ENCODE data around the gene FAM131A. TPM values are rescaled to one million over a fixed set of nuclear protein-coding genes. Genes with fewer than 3 reads are reported as not detected.

FAM131A gene
- total and polyA plus RNA-seq, 5 donors = 26.5 to 41.1 (median 34.3) TPM

GRCh38 chr3:184366619-184367289, 29.4 kb downstream of the FAM131A start:
- intact Hi-C loops (cut with DNase I) = no loop called here
- no peak overlapping the region for H3K27ac ChIP-seq (ENCODE audit: low read length)
- H3K4me1 ChIP-seq (ENCODE audit: control insufficient read depth, insufficient read depth, low read length) = peaks cover 6% of the 10 kb centered on the region
- H3K27me3 ChIP-seq (ENCODE audit: control insufficient read depth, insufficient read depth) = no peaks in the 10 kb centered on the region
- DNase-seq (no peak), ATAC-seq (no peak)
- WGBS = 85% methylated on average over 5 of the region's 5 CpGs
- H3K4me3 ChIP-seq (ENCODE audit: low read length) = no peak overlapping the region
- no peaks in the 10 kb centered on the region for H3K9me3 ChIP-seq (ENCODE audit: control insufficient read depth, low read length)

DNA sequence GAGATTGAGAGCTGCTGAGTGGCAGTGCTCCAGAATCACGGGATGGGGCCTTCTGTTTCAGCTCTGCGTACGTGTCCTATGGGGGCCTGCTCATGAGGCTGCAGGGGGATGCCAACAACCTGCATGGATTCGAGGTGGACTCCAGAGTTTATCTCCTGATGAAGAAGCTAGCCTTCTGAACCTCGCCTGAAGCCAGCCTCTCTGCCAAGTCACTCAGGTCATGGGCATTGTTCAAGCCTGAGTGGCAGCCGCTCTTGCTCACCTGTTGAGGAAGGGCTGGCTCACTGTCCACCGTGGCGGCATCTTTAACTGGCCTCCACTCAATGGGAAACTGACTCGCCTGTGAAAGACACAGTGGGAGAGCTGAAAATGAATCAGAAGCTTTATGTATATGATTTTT, 30.7 kb downstream of the FAM131A start:
- intact Hi-C loops (cut with DNase I) = no loop called here
- no peak for ATAC-seq
- no peak for DNase-seq
- Histone ChIP-seq H3K4me1 (ENCODE audit: control insufficient read depth, insufficient read depth, low read length) (peaks cover 6% of the 10 kb centered on the region), H3K4me3 (ENCODE audit: low read length) (no peak overlapping the region), H3K9me3 (ENCODE audit: control insufficient read depth, low read length) (no peaks in the 10 kb centered on the region), H3K27me3 (ENCODE audit: control insufficient read depth, insufficient read depth) (no peaks in the 10 kb centered on the region), H3K27ac (ENCODE audit: low read length) (no peak overlapping the region)
- 75% methylated on average over 9 of the region's 9 CpGs for WGBS

- WGBS = 39% methylated on average over 3 of the region's 3 CpGs
- intact Hi-C loops (cut with DNase I) = no loop called here
- Histone ChIP-seq H3K9me3 (ENCODE audit: control insufficient read depth, low read length) (no peaks in the 10 kb centered on the region), H3K27me3 (ENCODE audit: control insufficient read depth, insufficient read depth) (no peaks in the 10 kb centered on the region), H3K4me1 (ENCODE audit: control insufficient read depth, insufficient read depth, low read length) (peaks cover 6% of the 10 kb centered on the region), H3K27ac (ENCODE audit: low read length) (peak overlapping the region; percentile 39), H3K4me3 (ENCODE audit: low read length) (no peak overlapping the region)
- DNase-seq (peak in 2 of 3 donors; percentile 63 to 83), ATAC-seq (peak; percentile 31 to 45)
Measured at GRCh38 chr3:184368586-184369183, 31.3 kb downstream of the FAM131A start.

DNA sequence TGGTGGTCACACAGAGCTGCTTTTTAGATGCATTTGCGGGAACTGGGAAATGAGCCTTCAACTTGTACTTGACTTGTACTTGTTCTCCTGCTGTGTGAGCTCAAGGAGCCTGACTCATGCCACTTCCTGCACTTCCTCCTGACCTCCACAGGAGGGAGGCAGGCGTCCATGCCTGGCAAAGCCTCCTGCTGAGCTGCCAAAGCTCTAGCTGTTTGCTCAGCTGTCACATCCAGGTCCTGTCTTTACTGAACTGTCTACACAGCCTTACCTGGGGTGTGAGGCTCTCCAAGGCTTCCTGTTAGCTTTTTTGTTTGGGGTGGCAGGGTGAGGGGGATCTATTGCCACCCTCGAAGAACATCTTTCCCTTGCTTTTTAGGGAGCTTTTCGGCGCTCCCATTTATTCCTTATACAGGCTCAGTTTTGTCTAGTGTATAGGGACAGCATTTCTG, 34.2 kb downstream of the FAM131A start:
- Histone ChIP-seq H3K4me1 (ENCODE audit: control insufficient read depth, insufficient read depth, low read length) (peaks cover 6% of the 10 kb centered on the region), H3K27me3 (ENCODE audit: control insufficient read depth, insufficient read depth) (no peaks in the 10 kb centered on the region), H3K4me3 (ENCODE audit: low read length) (no peak overlapping the region), H3K27ac (ENCODE audit: low read length) (no peak overlapping the region), H3K9me3 (ENCODE audit: control insufficient read depth, low read length) (no peaks in the 10 kb centered on the region)
- intact Hi-C loops (cut with DNase I) = loop anchor here (2.0 to 10.0 kb wide), 4 partner anchors 143 to 173 kb away; no protein-coding TSS in a partner anchor
- ATAC-seq (peak; percentile 87 to 90), DNase-seq (peak; percentile 83 to 91 (median 90))
- WGBS = 51% methylated on average over 5 of the region's 5 CpGs

DNA sequence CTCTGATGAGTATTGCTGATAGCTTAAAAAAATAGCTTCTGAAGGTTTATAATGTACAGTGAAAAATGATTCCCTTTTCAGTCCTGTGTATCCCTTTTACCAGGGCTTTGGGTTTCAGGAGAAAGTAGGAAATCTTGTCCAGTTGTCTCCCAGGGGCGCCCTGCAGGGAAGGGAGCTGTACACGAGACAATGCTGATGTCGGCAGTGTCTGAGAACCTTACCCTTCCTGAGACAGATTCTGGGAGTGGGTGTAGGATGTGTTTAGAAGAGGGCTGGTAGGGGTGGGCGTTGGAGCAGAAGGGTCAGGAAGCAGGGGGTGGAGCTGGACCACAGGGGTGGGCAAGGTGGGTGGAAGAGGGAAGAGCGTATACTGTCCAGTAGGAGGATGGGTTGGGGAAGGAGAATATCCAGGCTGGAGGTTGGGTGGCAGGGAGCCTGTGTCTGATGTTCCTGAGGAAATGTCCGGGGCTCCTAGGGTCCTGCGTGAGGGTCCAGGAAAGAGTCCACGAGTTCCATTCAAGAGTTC, 35.0 kb downstream of the FAM131A start:
- WGBS = 71% methylated on average over 8 of the region's 8 CpGs
- H3K27ac ChIP-seq (ENCODE audit: low read length) = no peak overlapping the region
- DNase-seq = no peak
- H3K27me3 ChIP-seq (ENCODE audit: control insufficient read depth, insufficient read depth) = no peaks in the 10 kb centered on the region
- intact Hi-C loops (cut with DNase I) = loop anchor here (5.0 to 10.0 kb wide), 3 partner anchors 142 to 172 kb away; no protein-coding TSS in a partner anchor
- ATAC-seq = no peak
- peaks cover 6% of the 10 kb centered on the region for H3K4me1 ChIP-seq (ENCODE audit: control insufficient read depth, insufficient read depth, low read length)
- H3K4me3 ChIP-seq (ENCODE audit: low read length) = no peak overlapping the region
- no peaks in the 10 kb centered on the region for H3K9me3 ChIP-seq (ENCODE audit: control insufficient read depth, low read length)

DNA sequence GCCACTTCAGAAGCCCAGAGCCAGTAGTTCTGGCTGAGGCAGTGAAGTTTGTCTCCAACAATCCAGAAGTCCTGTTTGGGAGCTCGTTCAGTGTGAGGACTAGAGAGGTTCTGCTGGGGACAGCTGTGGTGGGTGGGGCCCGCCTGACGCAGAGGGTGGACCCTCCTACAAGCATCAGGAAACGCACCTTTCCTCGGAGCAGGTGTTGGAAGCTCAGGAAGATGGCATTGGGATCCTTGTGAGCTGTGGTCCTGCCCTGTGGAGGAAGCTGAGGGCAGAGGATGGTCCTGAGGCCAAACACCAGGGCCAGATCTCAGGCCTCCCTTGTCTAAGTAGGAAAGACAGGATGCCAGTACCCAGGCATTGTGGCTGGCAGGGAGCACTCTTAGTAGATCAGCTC, 35.5 kb downstream of the FAM131A start:
- Histone ChIP-seq H3K9me3 (ENCODE audit: control insufficient read depth, low read length) (no peaks in the 10 kb centered on the region), H3K4me3 (ENCODE audit: low read length) (no peak overlapping the region), H3K4me1 (ENCODE audit: control insufficient read depth, insufficient read depth, low read length) (peaks cover 6% of the 10 kb centered on the region), H3K27me3 (ENCODE audit: control insufficient read depth, insufficient read depth) (no peaks in the 10 kb centered on the region), H3K27ac (ENCODE audit: low read length) (no peak overlapping the region)
- DNase-seq (no peak), ATAC-seq (no peak)
- 71% methylated on average over 5 of the region's 5 CpGs for WGBS
- intact Hi-C loops (cut with DNase I) = loop anchor here (5.0 to 10.0 kb wide), 3 partner anchors 142 to 172 kb away; no protein-coding TSS in a partner anchor

DNA sequence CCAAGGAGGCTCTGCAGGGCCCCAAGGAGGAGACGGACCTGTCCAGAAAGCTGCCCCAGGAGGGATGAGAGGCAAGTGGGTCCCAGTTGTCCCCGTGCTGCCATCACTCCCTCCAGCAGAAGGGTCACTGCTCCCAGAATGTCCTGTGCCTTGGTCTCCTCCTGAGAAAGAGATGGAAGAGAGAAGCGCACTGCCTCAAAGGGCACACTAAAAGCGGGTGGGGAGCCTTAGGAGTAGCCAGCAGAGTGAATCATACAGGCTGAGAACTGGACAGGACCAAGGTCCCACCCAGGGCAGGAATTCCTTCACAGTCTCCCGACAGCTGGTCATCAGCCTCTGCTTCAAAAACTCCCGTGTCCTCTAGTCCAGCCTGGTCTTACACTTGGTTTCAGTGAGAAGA, 36.0 kb downstream of the FAM131A start:
- WGBS = 70% methylated on average over 6 of the region's 6 CpGs
- ATAC-seq = peak; percentile 22 to 61
- intact Hi-C loops (cut with DNase I) = loop anchor here (5.0 to 10.0 kb wide), 3 partner anchors 141 to 171 kb away; no protein-coding TSS in a partner anchor
- H3K27ac ChIP-seq (ENCODE audit: low read length) = no peak overlapping the region
- no peaks in the 10 kb centered on the region for H3K9me3 ChIP-seq (ENCODE audit: control insufficient read depth, low read length)
- H3K4me3 ChIP-seq (ENCODE audit: low read length) = no peak overlapping the region
- peak in 2 of 3 donors; percentile 52 to 56 for DNase-seq
- peaks cover 6% of the 10 kb centered on the region for H3K4me1 ChIP-seq (ENCODE audit: control insufficient read depth, insufficient read depth, low read length)
- no peaks in the 10 kb centered on the region for H3K27me3 ChIP-seq (ENCODE audit: control insufficient read depth, insufficient read depth)

DNA sequence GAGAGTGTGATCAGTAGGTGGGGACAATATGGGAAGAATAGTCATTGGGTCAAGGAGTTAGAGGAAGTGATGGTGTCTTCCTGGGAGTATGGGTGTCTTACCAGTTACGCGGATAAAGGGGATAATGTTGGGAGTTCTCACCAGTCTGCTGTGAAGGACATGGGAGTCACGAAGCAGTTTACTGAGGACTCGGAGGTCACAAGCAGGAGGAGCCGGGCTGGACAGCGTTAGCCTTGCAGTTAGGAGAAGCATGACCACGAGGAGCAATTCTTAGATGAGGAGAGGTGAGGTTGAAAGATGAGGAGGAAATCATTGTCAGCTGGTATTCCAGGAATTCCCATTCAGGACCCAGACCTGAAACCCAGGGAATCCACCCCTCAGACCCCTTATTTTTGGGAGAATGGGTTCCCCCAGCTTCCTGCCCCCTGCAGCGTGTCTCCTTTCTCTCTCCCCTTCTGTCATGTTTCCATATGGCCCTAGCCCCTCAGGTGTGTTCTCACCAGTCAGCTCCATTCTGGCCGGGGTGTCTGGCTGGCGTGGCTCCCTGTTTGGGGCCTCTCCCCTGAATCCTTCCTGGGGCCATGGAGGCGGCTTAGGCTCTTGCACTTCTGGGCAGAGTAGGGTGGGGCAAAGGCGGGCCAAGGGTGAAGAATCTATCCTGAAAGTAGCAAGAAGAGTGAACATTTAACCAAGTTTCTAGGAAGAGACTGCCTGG, 38.5 kb downstream of the FAM131A start:
- no peak overlapping the region for H3K4me3 ChIP-seq (ENCODE audit: low read length)
- H3K27me3 ChIP-seq (ENCODE audit: control insufficient read depth, insufficient read depth) = no peaks in the 10 kb centered on the region
- WGBS = 85% methylated on average over 12 of the region's 12 CpGs
- ATAC-seq = no peak
- no peaks in the 10 kb centered on the region for H3K4me1 ChIP-seq (ENCODE audit: control insufficient read depth, insufficient read depth, low read length)
- no peaks in the 10 kb centered on the region for H3K9me3 ChIP-seq (ENCODE audit: control insufficient read depth, low read length)
- intact Hi-C loops (cut with DNase I) = loop anchor here in 2 of 4 donors (10.0 kb wide), 2 partner anchors 139 to 169 kb away; no protein-coding TSS in a partner anchor
- no peak for DNase-seq
- no peak overlapping the region for H3K27ac ChIP-seq (ENCODE audit: low read length)

- ATAC-seq (no peak), DNase-seq (no peak)
- intact Hi-C loops (cut with DNase I) = loop anchor here in 2 of 4 donors (10.0 kb wide), 2 partner anchors 137 to 167 kb away; no protein-coding TSS in a partner anchor
- Histone ChIP-seq H3K9me3 (ENCODE audit: control insufficient read depth, low read length) (no peaks in the 10 kb centered on the region), H3K4me3 (ENCODE audit: low read length) (no peak overlapping the region), H3K27ac (ENCODE audit: low read length) (no peak overlapping the region), H3K4me1 (ENCODE audit: control insufficient read depth, insufficient read depth, low read length) (peaks cover 2% of the 10 kb centered on the region), H3K27me3 (ENCODE audit: control insufficient read depth, insufficient read depth) (no peaks in the 10 kb centered on the region)
- 76% methylated on average over 5 of the region's 5 CpGs for WGBS
Measured at GRCh38 chr3:184377374-184377773, 40.0 kb downstream of the FAM131A start.

- DNase-seq (peak; percentile 52 to 81 (median 73)), ATAC-seq (peak; percentile 27 to 36)
- 57% methylated on average over 7 of the region's 7 CpGs for WGBS
Measured at GRCh38 chr3:184377882-184378445, 40.6 kb downstream of the FAM131A start, which contains the start of gene THPO. Gene THPO (minus strand): TSS chr3:184378207. CDS start chr3:184376259, 1,948 bp downstream.

More at GRCh38 chr3:184377882-184378445, 40.6 kb downstream of the FAM131A start, which contains the start of gene THPO:
- H3K27ac ChIP-seq (ENCODE audit: low read length) = peak within 1 kb of the TSS; percentile 14
- H3K9me3 ChIP-seq (ENCODE audit: control insufficient read depth, low read length) = no peaks in the 10 kb centered on the region
- peaks cover 2% of the 10 kb centered on the region for H3K4me1 ChIP-seq (ENCODE audit: control insufficient read depth, insufficient read depth, low read length)
- intact Hi-C loops (cut with DNase I) = loop anchor here in 2 of 4 donors (10.0 kb wide), 2 partner anchors 137 to 167 kb away; no protein-coding TSS in a partner anchor
- H3K4me3 ChIP-seq (ENCODE audit: low read length) = no peak within 1 kb of the TSS
- no peaks in the 10 kb centered on the region for H3K27me3 ChIP-seq (ENCODE audit: control insufficient read depth, insufficient read depth)
